GM18526 (cell line): ENCODE measurements around the gene LSP1.

Experiments used
- POLR2A ChIP-seq: IDR thresholded peaks from 3 replicates; pipeline ENCODE4 v1.6.1; 2011; ENCODE audit not compliant: insufficient read length; ENCODE audit errors: extremely low read depth

LSP1 gene

GRCh38 chr11:1925373-1926155 is 72.7 kb downstream of the LSP1 start:
- TF ChIP-seq POLR2A, result no peak

GRCh38 chr11:1926156-1927025 is 73.5 kb downstream of the LSP1 start:
- TF ChIP-seq POLR2A, result no peak

GRCh38 chr11:1927026-1927847 is 74.4 kb downstream of the LSP1 start:
- no peak for TF ChIP-seq POLR2A

- no peak for TF ChIP-seq POLR2A
Observed at GRCh38 chr11:1927848-1928469, 75.1 kb downstream of the LSP1 start.

- no peak for TF ChIP-seq POLR2A
Observed at GRCh38 chr11:1928470-1928890, 75.6 kb downstream of the LSP1 start.

GRCh38 chr11:1928891-1929541 is 76.1 kb downstream of the LSP1 start:
- no peak for TF ChIP-seq POLR2A

GRCh38 chr11:1929621-1930461 is 77.0 kb downstream of the LSP1 start:
- TF ChIP-seq POLR2A, result no peak

- no peak for TF ChIP-seq POLR2A
Observed at GRCh38 chr11:1930462-1930830, 77.6 kb downstream of the LSP1 start.

- TF ChIP-seq POLR2A, result no peak
Observed at GRCh38 chr11:1931341-1932104, 78.6 kb downstream of the LSP1 start.

- no peak for TF ChIP-seq POLR2A
Observed at GRCh38 chr11:1932105-1932480, 79.2 kb downstream of the LSP1 start.

GRCh38 chr11:1932681-1933080 is 79.8 kb downstream of the LSP1 start:
- no peak for TF ChIP-seq POLR2A

- TF ChIP-seq POLR2A, result no peak
Observed at GRCh38 chr11:1933416-1934334, 80.8 kb downstream of the LSP1 start.
